ENCODE results near the gene F2R.

Gene F2R

GRCh38 chr5:76688836-76689235, 27.1 kb upstream of the F2R start:
- no peak overlapping the region for H3K27ac ChIP-seq (ENCODE audit: low read length)
- H3K9me2 ChIP-seq (replicated peaks; ENCODE audit: insufficient read depth, low read length): no peaks in the 10 kb centered on the region
- H2AFZ ChIP-seq (ENCODE audit: low read length): no peak overlapping the region
- no peak overlapping the region for H3K4me3 ChIP-seq (ENCODE audit: low read length)
- H3F3A ChIP-seq (ENCODE audit: insufficient read depth, low read length): no peaks in the 10 kb centered on the region
- no peak for DNase-seq
- H3K9me3 ChIP-seq (replicated peaks; ENCODE audit: insufficient read depth, low read length): no peaks in the 10 kb centered on the region
- H3K79me2 ChIP-seq (ENCODE audit: low read length): no peaks in the 10 kb centered on the region
- no peaks in the 10 kb centered on the region for H3K36me3 ChIP-seq (replicated peaks; ENCODE audit: insufficient read depth, low read length)
- H4K20me1 ChIP-seq (ENCODE audit: insufficient read depth, low read length): no peaks in the 10 kb centered on the region
- H3K9ac ChIP-seq (ENCODE audit: low read length): no peak overlapping the region
- no peaks in the 10 kb centered on the region for H3K4me1 ChIP-seq (ENCODE audit: low read length)
- no peak overlapping the region for H3K4me2 ChIP-seq (ENCODE audit: low read depth, low read length)
- H3K27me3 ChIP-seq (replicated peaks; ENCODE audit: insufficient read depth, low read length): no peaks in the 10 kb centered on the region
- TF ChIP-seq, protein P1, sequence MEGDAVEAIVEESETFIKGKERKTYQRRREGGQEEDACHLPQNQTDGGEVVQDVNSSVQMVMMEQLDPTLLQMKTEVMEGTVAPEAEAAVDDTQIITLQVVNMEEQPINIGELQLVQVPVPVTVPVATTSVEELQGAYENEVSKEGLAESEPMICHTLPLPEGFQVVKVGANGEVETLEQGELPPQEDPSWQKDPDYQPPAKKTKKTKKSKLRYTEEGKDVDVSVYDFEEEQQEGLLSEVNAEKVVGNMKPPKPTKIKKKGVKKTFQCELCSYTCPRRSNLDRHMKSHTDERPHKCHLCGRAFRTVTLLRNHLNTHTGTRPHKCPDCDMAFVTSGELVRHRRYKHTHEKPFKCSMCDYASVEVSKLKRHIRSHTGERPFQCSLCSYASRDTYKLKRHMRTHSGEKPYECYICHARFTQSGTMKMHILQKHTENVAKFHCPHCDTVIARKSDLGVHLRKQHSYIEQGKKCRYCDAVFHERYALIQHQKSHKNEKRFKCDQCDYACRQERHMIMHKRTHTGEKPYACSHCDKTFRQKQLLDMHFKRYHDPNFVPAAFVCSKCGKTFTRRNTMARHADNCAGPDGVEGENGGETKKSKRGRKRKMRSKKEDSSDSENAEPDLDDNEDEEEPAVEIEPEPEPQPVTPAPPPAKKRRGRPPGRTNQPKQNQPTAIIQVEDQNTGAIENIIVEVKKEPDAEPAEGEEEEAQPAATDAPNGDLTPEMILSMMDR (IDR thresholded peaks at IDR 0.05; ENCODE audit: low read length): no peak
- TF ChIP-seq EZH2phosphoT487 (IDR thresholded peaks at IDR 0.05; ENCODE audit: low read length): no peak
- TF ChIP-seq EZH2 (optimal IDR thresholded peaks at IDR 0.05; ENCODE audit: low read depth, low read length): no peak

- H3K9me2 ChIP-seq (replicated peaks; ENCODE audit: insufficient read depth, low read length): no peaks in the 10 kb centered on the region
- no peaks in the 10 kb centered on the region for H3K36me3 ChIP-seq (replicated peaks; ENCODE audit: insufficient read depth, low read length)
- no peak overlapping the region for H3K27ac ChIP-seq (ENCODE audit: low read length)
- H4K20me1 ChIP-seq (ENCODE audit: insufficient read depth, low read length): no peaks in the 10 kb centered on the region
- DNase-seq: no peak
- no peak for TF ChIP-seq EZH2phosphoT487 (IDR thresholded peaks at IDR 0.05; ENCODE audit: low read length)
- TF ChIP-seq, protein P1 (IDR thresholded peaks at IDR 0.05; ENCODE audit: low read length): no peak
- no peak for TF ChIP-seq EZH2 (optimal IDR thresholded peaks at IDR 0.05; ENCODE audit: low read depth, low read length)
- H2AFZ ChIP-seq (ENCODE audit: low read length): no peak overlapping the region
- no peak overlapping the region for H3K4me3 ChIP-seq (ENCODE audit: low read length)
- H3K4me2 ChIP-seq (ENCODE audit: low read depth, low read length): no peak overlapping the region
- H3K27me3 ChIP-seq (replicated peaks; ENCODE audit: insufficient read depth, low read length): no peaks in the 10 kb centered on the region
- no peak overlapping the region for H3K9ac ChIP-seq (ENCODE audit: low read length)
- no peaks in the 10 kb centered on the region for H3K9me3 ChIP-seq (replicated peaks; ENCODE audit: insufficient read depth, low read length)
- no peaks in the 10 kb centered on the region for H3K79me2 ChIP-seq (ENCODE audit: low read length)
- no peaks in the 10 kb centered on the region for H3F3A ChIP-seq (ENCODE audit: insufficient read depth, low read length)
- no peaks in the 10 kb centered on the region for H3K4me1 ChIP-seq (ENCODE audit: low read length)
These were observed 26.4 kb upstream of the F2R start for GRCh38 chr5:76689321-76690036.

DNA sequence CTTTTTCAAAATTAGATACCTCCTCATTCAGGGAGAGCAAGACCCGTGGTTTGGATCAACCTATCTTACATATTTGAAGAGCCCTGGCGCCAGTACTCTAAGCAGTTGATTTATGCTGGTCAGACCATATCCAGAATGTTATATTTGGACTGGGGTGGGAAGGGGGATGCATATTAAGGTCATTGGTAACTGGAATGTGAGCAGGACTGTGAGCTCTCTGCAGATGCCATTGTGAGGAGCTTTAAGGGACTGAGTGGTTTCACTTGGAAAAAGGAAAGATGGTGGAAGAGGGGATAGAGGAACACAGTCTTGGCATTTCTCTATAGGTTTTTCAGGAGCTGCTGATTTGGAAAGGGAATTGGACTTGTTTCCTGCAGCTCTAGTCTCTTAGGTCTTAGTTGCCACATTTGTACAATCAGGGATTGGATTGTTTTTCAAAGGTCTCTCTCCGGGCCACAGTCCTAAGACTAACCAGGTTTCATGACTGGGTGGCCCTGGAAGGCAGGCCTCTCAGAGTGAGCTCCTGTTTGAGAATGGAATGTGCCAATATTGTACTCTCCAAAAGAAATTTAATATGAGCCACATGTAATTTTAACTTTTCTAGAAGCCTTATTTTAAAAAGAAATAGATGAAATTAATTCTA, 25.8 kb upstream of the F2R start:
- Histone ChIP-seq H2AFZ (ENCODE audit: low read length) (no peak overlapping the region), H3K79me2 (ENCODE audit: low read length) (no peaks in the 10 kb centered on the region), H3K27me3 (replicated peaks; ENCODE audit: insufficient read depth, low read length) (no peaks in the 10 kb centered on the region), H3K36me3 (replicated peaks; ENCODE audit: insufficient read depth, low read length) (no peaks in the 10 kb centered on the region), H3K9me3 (replicated peaks; ENCODE audit: insufficient read depth, low read length) (no peaks in the 10 kb centered on the region), H3F3A (ENCODE audit: insufficient read depth, low read length) (no peaks in the 10 kb centered on the region), H3K9ac (ENCODE audit: low read length) (no peak overlapping the region), H3K9me2 (replicated peaks; ENCODE audit: insufficient read depth, low read length) (no peaks in the 10 kb centered on the region), H4K20me1 (ENCODE audit: insufficient read depth, low read length) (no peaks in the 10 kb centered on the region), H3K4me3 (ENCODE audit: low read length) (no peak overlapping the region), H3K4me2 (ENCODE audit: low read depth, low read length) (no peak overlapping the region), H3K27ac (ENCODE audit: low read length) (no peak overlapping the region), H3K4me1 (ENCODE audit: low read length) (no peaks in the 10 kb centered on the region)
- DNase-seq: no peak
- TF ChIP-seq, protein P1 (IDR thresholded peaks at IDR 0.05; ENCODE audit: low read length): no peak
- TF ChIP-seq EZH2 (optimal IDR thresholded peaks at IDR 0.05; ENCODE audit: low read depth, low read length): no peak
- no peak for TF ChIP-seq EZH2phosphoT487 (IDR thresholded peaks at IDR 0.05; ENCODE audit: low read length)

All from MM.1S (cell line).